GM21529 (cell line): ENCODE results near the gene SALL2.
"Not testable (repeated sequence)": the region's sequence is repeated elsewhere in the genome, so short reads cannot be mapped to it uniquely, and the experiment has no call there.

ENCODE experiments used
- ATAC-seq: cut with Tn5 transposase; IDR thresholded peaks from one replicate; pipeline ENCODE4 v1.9.1; 2021; ENCODE audit not compliant: unreplicated experiment

Gene SALL2

DNA sequence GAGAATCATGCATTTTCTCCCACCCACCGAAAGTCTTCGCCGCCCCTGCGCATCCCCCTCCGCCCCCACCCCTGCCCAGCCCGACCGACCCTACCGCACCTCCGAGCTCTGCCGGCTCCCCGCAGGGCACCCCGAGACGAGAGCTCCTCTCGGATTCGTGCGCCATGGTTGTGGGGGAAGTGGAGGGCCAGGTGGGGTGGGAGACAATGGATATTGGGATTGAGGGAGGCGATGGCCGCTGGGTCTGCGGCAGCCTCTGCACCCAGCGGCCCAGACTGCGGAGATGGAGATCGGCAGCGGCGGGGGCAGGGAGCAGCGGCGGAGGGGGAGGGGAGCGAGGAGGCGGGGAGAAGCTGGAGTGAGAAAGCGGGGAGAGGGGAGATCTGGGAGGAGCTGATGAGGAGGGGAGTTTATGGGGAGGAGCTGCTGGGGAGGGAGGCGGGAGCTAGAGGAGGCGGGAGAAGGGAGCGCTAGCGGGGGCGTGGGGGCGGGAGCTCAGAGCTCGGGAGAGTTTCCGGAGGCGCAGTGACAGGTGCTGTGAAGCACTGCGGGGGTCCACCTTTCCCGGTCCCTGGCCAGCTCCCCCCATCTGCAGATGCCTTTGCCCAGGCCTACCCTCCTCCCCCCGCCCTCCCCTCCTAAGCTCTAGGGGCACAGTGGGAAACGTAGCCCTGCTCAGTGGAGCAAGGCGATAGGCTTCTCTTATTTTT, at the start of gene SALL2:
SALL2 (minus strand) TSS at position 385 of the 710 bp plus-strand sequence; CDS start at position 166, 219 bp downstream.
- ATAC-seq: peak; percentile 67

DNA sequence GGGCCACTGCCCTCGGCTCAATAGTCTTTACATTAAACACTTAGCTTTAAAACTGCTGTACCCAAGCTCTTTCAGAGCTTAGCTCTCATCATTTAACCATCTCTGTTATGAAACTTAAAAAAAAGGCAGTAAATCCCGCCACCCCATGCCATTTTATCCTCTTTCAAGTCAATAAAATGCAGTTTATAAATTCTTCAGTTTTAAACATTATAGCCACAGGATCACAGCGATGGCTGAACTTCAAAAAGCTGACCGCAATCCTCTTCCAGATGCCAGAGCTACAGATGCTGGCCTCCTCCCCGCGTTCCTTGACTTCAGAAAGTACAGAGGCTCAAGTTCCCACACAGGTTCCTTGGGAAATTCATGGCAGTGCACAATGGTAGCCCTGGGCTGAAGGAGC, 49.5 kb upstream of the SALL2 start:
- no peak for ATAC-seq

DNA sequence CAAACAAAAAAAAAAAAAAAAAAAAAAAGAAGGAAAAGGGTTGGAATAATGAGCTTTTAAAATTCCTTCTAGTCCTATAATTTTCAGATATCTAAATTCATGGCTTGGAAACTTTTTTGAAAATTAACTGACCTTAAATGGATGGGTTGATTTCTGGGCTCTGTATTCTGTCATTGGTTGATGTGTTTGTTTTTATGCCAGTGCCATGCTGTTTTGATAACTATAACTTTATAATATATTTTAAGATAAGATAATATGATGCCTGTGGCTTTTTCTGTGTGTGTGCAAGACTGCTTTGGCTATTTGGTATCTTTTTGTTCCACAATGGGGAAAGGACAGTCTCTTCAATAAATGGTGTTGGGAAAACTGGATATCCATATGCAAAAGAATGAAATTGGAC, 46.5 kb upstream of the SALL2 start:
- no peak for ATAC-seq

DNA sequence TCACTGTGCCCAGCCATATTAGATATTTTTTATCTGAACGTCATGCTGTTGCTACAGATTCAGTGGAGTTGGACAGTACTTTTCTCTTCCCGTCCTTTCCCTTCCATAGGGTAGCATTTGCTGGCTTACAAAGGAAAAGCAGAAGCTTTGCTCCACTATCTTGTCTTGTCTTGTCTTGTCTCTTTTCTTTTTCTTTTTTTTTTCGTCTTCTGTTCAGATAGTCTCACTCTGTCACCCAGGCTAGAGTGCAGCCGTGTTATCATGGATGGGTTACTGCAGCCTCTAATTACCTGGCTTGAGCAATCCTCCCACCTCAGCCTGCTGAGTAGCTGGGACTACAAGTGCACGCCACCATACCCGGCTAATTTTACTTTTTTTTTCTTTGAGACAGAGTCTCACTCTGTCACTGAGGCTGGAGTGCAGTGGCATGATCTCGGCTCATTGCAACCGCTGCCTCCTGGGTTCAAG, 32.6 kb upstream of the SALL2 start:
- ATAC-seq: no peak

DNA sequence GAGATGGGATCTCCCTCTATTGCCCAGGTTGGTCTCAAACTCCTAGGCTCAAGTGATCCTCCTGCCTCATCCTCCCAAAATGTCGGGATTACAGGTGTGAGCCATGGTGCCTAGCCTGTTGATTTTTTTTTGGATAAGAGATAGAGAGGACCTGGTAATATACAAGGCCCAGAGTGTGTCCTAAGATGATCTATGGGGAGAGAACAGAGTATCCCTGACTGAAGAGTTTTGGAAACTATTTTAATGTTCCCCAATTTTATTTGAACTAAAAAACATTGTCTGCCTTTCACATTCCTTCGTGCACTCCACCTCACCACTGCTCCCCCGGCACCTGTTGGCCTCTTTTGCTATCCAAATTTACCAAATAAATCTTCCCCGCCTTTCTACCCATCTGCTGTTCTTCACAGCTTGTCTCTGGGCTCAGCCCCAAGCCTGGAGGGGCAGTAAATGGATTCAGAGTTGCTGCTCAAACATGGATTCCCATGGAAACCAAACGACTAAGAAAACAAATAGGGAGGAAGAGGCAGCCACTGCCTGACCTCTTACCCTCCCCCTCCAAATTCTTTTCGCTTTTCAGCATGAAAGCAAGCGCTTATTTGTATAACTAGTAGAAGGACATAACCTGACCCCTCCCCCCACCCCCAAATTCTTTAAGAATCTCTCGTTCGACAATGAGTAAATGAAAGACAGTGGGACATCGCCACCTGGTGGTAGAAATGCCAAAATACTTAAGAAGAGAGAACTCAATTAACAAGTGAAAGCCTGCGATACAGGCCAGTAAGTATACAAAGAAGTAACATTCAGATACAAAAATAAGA, 31.1 kb upstream of the SALL2 start:
- peak; percentile 55 for ATAC-seq

DNA sequence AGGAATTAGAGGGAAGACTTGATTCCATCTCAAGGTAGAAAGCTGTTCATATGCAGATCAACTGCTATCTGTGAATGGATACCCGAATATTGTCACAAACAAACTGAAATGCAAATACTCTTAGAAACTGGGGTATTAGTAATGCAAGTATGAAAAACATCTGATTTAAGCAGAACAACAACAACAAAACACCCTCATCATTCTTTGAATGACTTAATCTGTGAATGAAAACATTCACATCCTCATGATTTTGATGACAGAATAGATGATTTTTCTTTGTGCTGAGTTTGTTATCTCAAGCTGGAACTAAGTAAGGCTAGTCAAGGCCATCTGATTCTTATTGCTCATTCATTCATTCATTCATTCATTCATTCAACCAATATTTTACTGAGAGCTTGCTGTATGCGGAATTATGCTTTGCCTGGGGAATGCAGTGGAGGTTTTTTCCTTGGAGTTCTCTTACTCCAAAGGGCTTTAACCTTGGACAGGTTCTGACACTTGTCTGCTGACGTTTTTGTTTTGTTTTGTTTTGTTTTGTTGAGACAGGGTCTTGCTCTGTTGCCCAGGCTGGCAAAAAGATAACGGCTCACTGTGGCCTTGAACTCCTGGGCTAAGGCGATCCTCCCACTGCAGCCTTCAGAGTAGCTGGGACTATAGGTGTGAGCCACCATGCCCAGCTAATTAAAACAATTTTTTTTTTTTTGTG, 30.4 kb upstream of the SALL2 start:
- no peak for ATAC-seq

DNA sequence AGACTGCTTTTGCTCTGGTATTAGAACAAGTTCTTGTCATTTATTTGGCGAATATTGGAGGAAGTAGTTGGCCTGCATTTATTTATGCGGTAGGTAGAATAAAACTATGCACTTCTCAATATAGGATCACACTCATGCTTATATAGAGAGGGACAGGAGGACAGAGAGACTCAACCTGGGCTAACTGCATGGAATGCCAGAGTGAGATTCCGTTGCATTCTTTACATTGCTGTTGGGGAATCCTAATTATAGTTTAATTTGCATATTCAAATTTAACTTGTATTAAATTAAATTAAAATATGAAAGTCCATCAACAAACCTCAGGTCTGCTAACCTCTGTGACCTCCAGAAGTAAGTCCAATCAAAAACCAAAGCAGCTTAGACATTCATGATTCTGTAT, 27.1 kb upstream of the SALL2 start:
- ATAC-seq: no peak

DNA sequence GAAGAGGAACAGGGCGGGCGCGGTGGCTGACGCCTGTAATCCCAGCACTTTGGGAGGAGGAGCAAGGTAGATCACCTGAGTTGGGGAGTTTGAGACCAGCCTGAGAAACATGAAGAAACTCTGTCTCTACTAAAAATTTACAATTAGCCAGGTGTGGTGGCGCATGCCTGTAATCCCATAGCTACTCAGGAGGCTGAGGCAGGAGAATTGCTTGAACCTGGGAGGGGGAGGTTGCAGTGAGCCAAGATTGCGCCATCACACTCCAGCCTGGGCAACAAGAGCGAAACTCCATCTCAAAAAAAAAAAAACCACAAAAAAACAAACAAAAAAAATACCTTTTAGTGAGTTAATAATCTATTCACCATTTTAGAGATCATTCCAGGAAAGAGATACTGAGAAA, 18.4 kb upstream of the SALL2 start:
- ATAC-seq: not testable (repeated sequence)

DNA sequence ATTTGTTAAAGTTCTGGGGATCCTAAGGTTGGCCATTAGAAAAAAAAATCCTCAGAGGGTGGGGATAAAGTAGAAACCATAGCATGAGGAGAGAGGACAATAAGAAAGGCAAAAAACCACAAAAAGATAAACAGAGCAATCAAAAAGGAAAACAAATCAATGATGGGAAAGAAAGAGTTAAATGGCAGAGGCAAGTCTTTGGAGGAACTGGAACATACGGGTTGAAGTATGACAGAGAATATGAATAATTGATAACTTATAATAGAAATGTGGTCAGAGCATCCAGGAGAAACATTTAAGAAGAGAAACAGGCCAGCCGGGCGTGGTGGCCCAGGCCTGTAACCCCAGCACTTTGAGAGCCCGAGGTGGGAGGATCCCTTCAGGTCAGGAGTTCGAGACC, 17.8 kb upstream of the SALL2 start:
- no peak for ATAC-seq

DNA sequence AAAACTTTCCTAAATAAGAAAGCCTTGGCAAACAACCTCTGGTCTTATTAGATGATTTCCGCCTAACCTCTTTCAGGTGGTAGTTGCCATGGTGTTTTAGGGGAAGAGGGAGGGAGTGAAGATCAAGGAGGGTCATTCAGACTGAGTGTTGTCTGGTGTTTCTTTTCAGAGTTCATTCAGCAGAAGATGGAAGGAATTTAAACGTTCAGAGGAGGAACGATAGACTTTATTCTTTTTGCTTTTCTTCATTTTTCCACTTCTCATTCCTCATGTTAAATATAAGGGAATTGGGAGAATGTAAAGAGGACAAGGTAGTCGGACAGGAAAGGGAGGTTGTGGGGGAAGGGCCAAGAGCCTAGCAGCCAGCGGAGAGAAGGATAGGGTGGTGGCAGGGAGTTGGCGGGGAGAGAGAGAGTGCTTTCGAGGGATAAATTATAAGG, 17.4 kb upstream of the SALL2 start:
- no peak for ATAC-seq

DNA sequence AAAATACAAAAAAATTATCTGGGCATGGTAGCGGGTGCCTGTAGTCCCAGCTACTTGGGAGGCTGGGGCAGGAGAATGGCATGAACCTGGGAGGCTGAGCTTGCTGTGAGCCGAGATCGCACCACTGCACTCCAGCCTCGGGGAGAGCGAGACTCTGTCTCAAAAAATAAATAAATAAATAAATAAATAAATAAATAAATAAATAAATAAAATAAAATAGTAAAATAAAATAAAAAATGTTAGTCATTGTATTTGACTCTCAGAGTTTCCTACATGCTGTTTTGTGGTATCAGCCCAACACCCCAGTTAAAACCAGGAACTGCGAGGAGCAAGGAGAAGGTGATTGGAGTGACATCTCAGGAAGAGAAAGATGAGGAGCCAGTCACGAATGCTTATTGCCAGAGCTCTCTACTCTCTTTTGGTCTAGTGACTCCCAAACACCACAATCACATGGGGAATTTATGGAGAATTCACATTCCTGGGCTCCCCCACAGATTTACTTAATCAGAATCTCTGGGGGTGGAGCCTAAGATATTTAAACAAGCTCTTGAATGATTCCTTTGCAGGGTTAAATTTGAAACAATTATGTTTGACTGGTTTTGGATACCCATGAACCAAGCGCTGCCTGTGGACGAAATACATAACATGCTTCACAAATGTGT, 15.4 kb upstream of the SALL2 start:
- no peak for ATAC-seq

DNA sequence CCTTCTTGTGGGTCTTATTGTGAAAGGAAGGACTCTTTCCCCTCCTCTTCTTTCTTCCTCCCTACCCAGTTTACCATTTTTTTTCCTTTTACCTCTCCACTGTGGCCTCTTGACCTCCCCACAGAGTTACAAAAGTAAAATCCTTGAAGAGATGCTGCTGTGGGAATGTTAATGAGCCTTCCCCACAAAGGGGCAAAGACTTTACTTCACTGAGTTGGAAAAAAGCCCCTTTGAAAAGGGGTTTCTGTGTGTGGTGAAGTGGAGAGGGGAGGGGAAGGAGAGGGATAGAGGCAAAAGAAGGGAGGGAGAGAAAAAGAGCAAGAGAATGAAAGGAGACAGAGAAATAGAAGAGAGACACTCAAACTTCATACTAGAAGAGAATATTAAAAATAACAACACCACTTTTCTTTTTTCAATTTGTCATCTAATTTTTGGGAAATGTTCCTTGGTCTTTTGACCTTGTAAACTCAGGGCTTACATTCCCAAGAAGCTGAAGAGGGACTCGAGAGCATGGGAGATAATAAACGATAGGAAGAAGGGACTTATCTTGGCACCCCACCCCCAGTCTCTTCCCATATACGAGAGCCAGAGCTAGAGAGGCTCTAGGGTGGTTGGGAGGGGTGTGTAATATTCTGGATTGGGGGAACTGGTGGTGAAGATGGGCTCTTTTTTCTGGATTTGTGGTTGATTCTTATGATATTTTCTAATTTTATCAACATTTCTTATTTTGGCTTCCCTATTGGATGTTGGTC, 13.2 kb upstream of the SALL2 start:
- ATAC-seq: no peak

DNA sequence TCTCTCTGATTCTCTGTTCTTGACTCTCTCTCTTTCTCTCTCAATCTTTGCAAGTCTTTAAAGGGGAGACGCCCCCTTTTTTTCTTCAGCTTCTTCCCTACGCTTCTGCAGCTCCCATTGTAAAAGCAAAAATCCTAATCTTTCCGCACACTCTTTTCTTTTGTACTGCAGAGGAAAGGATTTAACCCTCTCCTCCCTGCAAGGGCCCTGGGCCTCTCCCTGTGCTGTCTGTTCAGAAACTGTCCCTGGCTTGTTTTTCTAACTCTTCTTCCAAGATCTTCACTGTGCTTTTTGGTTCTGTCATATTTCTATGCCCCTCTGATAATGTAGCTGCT, 10.9 kb upstream of the SALL2 start:
- no peak for ATAC-seq

DNA sequence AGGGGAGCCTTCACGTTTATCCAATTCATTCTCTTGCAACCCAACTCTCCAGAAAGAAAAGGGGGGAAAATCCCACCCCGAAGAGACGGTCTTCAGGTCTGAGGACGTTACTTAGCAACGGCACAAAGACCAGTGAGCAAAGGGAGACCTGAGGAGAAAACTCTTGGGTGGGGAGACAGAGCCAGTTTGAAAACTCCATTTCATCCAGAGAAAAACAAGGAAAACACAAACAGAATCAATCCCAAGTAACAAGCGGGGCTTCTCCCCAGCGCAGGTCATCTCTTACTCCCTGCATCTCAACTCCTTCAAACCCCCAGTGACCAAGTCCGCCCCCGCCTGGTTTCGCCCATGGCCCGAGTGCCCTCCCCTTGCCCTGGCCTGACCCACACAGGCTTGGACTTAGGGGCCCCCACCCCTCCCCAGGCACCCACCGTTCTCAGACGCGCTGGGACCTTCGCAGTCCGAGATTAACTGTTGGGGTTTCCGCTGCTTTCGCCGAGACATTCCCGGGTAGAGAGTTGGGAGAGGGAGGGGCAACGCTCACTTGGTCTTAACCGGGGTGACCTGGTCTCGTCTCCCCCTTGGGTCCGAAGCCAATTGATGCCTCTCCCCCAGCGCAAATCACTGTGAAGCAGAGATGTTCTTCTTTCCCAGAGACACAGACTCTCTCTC, 10.4 kb upstream of the SALL2 start:
- no peak for ATAC-seq

DNA sequence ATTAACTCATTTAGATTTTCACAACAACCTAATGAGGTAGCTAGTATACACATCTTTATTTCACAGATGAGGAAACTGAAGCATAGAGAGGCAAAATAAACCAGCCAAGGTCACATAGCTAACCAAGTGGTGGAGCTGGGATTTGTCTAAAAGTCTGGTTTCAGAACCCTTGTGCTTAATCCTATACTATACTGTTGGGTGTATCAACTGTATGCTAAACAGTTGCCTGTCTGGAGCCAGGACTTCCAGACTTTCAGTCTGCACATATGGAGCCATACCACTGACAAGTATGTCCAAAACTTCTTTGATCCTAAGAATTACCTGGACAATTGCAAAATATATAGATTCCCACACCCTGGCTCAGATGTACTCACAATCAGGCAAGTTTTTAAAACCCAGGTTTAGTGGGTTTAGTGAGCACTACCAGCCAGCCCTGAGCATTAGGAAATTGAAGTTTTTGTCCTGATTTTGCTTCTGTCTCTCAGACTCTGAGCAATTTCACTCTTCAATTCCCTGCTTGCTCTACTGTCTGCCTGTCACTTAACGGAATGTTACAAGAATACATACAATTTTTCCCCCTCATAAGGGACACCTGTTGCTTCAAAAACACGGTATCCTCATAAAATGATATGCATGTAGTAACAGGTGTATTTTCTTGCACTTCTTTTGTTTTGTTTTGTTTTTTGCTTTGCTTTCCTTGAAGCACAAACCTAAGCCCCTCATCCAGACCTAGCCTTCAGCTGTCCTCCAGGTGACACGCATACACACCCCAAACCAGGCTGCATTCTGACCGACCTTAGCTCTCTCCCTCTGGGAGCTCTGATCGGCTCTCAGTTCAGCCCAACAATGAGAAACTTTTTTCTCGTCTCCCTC, 9.6 kb upstream of the SALL2 start:
- ATAC-seq: no peak

DNA sequence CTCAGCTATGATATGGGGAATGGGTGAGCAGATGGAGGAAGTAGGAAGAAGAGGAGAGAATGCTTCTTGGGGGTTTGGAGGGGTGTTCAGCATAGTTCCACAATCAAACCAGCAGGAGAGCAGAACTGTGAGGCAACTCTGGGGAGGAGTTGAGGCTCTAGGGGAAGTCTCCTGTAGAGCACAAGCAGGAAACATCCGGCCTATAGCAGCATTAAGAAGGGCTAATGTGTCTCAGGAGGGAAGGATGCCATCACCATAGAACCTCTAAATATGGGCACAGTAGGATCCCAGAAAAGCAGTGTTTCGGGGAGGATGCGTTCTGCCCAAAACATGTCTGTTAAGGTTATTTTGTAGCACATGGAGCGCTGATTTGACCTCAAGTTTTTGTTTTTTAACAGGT, 8.4 kb upstream of the SALL2 start:
- no peak for ATAC-seq

DNA sequence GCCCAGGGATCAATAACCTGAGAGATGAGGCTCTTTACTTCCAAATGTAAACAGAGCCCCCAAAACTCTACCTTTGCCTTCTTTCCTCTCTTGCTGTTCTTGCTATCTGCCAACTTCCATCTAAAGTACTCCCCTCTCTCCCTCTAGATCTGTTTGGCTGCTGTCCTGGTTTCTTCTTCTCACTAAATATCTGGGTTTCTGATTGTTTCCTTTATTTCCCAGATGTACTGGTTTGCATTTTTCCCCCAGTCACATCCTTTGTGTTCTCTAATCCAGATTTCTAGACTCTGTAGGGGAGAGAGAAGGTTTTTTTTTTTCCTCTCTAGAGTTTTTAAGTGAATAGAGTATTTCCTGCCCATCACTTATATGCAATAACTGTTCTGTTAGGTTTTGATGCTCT, 7.1 kb upstream of the SALL2 start:
- ATAC-seq: no peak

DNA sequence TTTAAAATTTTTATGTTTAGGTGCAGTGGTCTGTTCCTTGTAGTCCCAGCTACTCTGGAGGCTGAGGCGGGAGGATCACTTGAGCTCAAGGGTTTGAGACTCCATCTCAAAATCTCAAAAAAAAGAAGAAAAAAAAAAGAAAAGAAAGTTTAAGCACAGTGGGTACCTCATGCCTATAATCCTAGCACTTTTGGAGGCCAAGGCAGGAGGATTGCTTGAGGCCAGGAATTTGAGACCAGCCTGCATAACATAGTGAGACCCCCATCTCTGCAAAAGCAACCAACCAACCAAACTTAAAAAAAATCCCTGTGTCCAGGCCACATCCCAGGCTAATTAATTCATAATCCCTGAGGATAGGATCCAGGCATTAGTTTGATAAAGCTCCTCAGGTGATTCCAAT, 3.4 kb upstream of the SALL2 start:
- ATAC-seq: no peak
